ENCODE measurements around the gene PPP3CA. TPM values are rescaled to one million over a fixed set of nuclear protein-coding genes. Genes with fewer than 3 reads are reported as not detected.

Gene PPP3CA
- total RNA-seq, 1 experiment from 2014 or later, result 31.0 TPM

GRCh38 chr4:101291198-101291597 lies 56.1 kb downstream of the PPP3CA start:
- POLR2A ChIA-PET, result no interaction called here
- H3K36me3 ChIP-seq (ENCODE audit: control insufficient read depth, insufficient read depth, low read length), result no peaks in the 10 kb centered on the region; the same call in 1 of the 2 replicates
- H3K27ac ChIP-seq (ENCODE audit: low read length), result no peak overlapping the region
- no peaks in the 10 kb centered on the region for H3K27me3 ChIP-seq (ENCODE audit: control insufficient read depth, insufficient read depth, low read length)
- no peaks in the 10 kb centered on the region for H3K4me1 ChIP-seq (ENCODE audit: control insufficient read depth, insufficient read depth, low read length)
- no peak overlapping the region for H3K4me3 ChIP-seq (ENCODE audit: low read depth in 2 of 2, low read length in 2 of 2)
- intact Hi-C loops (cut with micrococcal nuclease; ENCODE audit: unreplicated experiment) (no loop called here), in situ Hi-C loops (cut with HindIII; ENCODE audit: low pct_unique_long_range_greater_than_20kb, low sequenced_read_pairs) (no loop called here)
- BruUV-seq (replicated peaks), result no TSS peak
- TF ChIP-seq SIN3A (IDR thresholded peaks at IDR 0.05; ENCODE audit: borderline replicate concordance, insufficient read depth, low read depth, low read length) (no peak), POLR2AphosphoS5 (IDR thresholded peaks at IDR 0.05; ENCODE audit: low read depth, low read length) (no peak), TCF7L2 (IDR thresholded peaks at IDR 0.05; ENCODE audit: low read depth, low read length) (no peak)
- TF ChIP-seq, protein P1, sequence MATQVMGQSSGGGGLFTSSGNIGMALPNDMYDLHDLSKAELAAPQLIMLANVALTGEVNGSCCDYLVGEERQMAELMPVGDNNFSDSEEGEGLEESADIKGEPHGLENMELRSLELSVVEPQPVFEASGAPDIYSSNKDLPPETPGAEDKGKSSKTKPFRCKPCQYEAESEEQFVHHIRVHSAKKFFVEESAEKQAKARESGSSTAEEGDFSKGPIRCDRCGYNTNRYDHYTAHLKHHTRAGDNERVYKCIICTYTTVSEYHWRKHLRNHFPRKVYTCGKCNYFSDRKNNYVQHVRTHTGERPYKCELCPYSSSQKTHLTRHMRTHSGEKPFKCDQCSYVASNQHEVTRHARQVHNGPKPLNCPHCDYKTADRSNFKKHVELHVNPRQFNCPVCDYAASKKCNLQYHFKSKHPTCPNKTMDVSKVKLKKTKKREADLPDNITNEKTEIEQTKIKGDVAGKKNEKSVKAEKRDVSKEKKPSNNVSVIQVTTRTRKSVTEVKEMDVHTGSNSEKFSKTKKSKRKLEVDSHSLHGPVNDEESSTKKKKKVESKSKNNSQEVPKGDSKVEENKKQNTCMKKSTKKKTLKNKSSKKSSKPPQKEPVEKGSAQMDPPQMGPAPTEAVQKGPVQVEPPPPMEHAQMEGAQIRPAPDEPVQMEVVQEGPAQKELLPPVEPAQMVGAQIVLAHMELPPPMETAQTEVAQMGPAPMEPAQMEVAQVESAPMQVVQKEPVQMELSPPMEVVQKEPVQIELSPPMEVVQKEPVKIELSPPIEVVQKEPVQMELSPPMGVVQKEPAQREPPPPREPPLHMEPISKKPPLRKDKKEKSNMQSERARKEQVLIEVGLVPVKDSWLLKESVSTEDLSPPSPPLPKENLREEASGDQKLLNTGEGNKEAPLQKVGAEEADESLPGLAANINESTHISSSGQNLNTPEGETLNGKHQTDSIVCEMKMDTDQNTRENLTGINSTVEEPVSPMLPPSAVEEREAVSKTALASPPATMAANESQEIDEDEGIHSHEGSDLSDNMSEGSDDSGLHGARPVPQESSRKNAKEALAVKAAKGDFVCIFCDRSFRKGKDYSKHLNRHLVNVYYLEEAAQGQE (IDR thresholded peaks at IDR 0.05; ENCODE audit: insufficient read depth in 1 of 2, low read depth in 2 of 2, low read length in 1 of 2), result no peak
- H3K9me3 ChIP-seq (ENCODE audit: control insufficient read depth, insufficient read depth, low read depth, low read length), result no peaks in the 10 kb centered on the region
- no peak for DNase-seq (ENCODE audit: low read depth, low spot score)
- CTCF ChIA-PET, result no interaction called here
- ATAC-seq, result no peak

- ATAC-seq (no peak), DNase-seq (ENCODE audit: low read depth, low spot score) (no peak)
- BruUV-seq (replicated peaks), result no TSS peak
- TF ChIP-seq SIN3A (IDR thresholded peaks at IDR 0.05; ENCODE audit: borderline replicate concordance, insufficient read depth, low read depth, low read length), result no peak
- TF ChIP-seq, protein P2, sequence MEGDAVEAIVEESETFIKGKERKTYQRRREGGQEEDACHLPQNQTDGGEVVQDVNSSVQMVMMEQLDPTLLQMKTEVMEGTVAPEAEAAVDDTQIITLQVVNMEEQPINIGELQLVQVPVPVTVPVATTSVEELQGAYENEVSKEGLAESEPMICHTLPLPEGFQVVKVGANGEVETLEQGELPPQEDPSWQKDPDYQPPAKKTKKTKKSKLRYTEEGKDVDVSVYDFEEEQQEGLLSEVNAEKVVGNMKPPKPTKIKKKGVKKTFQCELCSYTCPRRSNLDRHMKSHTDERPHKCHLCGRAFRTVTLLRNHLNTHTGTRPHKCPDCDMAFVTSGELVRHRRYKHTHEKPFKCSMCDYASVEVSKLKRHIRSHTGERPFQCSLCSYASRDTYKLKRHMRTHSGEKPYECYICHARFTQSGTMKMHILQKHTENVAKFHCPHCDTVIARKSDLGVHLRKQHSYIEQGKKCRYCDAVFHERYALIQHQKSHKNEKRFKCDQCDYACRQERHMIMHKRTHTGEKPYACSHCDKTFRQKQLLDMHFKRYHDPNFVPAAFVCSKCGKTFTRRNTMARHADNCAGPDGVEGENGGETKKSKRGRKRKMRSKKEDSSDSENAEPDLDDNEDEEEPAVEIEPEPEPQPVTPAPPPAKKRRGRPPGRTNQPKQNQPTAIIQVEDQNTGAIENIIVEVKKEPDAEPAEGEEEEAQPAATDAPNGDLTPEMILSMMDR (IDR thresholded peaks at IDR 0.05), result no peak
- TF ChIP-seq, protein P1 (IDR thresholded peaks at IDR 0.05; ENCODE audit: insufficient read depth in 1 of 2, low read depth in 2 of 2, low read length in 1 of 2), result no peak
- intact Hi-C loops (cut with micrococcal nuclease; ENCODE audit: unreplicated experiment), result no loop called here
- no peak overlapping the region for H3K27ac ChIP-seq (ENCODE audit: low read length)
- in situ Hi-C loops (cut with HindIII; ENCODE audit: low pct_unique_long_range_greater_than_20kb, low sequenced_read_pairs), result no loop called here
- ChIA-PET POLR2A (no interaction called here), CTCF (no interaction called here)
- no peaks in the 10 kb centered on the region; the same call in 1 of the 2 replicates for H3K36me3 ChIP-seq (ENCODE audit: control insufficient read depth, insufficient read depth, low read length)
- peaks cover 1% of the 10 kb centered on the region; the same call in 1 of the 2 replicates for H3K4me1 ChIP-seq (ENCODE audit: control insufficient read depth, insufficient read depth, low read length)
- H3K27me3 ChIP-seq (ENCODE audit: control insufficient read depth, insufficient read depth, low read length), result no peaks in the 10 kb centered on the region
- H3K9me3 ChIP-seq (ENCODE audit: control insufficient read depth, insufficient read depth, low read depth, low read length), result no peaks in the 10 kb centered on the region
- H3K4me3 ChIP-seq (ENCODE audit: low read depth in 2 of 2, low read length in 2 of 2), result no peak overlapping the region
Observed at GRCh38 chr4:101290654-101291053, 56.7 kb downstream of the PPP3CA start.
